Neutrophil (primary cell): ENCODE results near the gene CCDC187.
A peak's percentile ranks its signal among the peaks of the same experiment; 100 is the strongest.

Experiments
- H3K27ac ChIP-seq: fragments of 200-600 bp; sonication (generic); 2 replicates; pipeline ENCODE4 v1.5.1; 2016; ENCODE audit warnings: mild to moderate bottlenecking, moderate library complexity
- H3K27me3 ChIP-seq: fragments of 200-600 bp; sonication (generic); 2 replicates; pipeline ENCODE4 v1.6.0; 2016; ENCODE audit warnings: mild to moderate bottlenecking
- H3K36me3 ChIP-seq: fragments of 200-600 bp; sonication (generic); 2 replicates; pipeline ENCODE4 v1.5.1; 2017
- H3K4me1 ChIP-seq, 2 experiments: fragments of 200-600 bp in 1 of 2; sonication (generic) in 1 of 2; 1 replicate in 1 of 2; 2 replicates in 1 of 2; pipeline versions ENCODE4 v1.5.1 to v1.6.1; 2013 to 2016; ENCODE audit warnings: low read depth in 1 of 2, low read length in 1 of 2, mild to moderate bottlenecking in 1 of 2, moderate library complexity in 1 of 2; ENCODE audit not compliant: control insufficient read depth in 1 of 2, insufficient read depth in 1 of 2
- H3K4me3 ChIP-seq, 2 experiments: fragments of 200-600 bp in 1 of 2; sonication (generic) in 1 of 2; 1 replicate in 1 of 2; 2 replicates in 1 of 2; pipeline ENCODE4 v1.5.1; 2013 to 2016; ENCODE audit warnings: low read depth in 1 of 2, low read length in 1 of 2, mild to moderate bottlenecking in 1 of 2, moderate library complexity in 1 of 2
- H3K9me3 ChIP-seq: fragments of 200-600 bp; sonication (generic); 2 replicates; pipeline ENCODE4 v1.5.1; 2016
- TF ChIP-seq, protein P1 (sequence below): fragments of 200-600 bp; sonication (generic); IDR thresholded peaks from 2 replicates; pipeline ENCODE4 v1.5.1; 2016; ENCODE audit warnings: antibody characterized with exemption

Gene CCDC187

DNA sequence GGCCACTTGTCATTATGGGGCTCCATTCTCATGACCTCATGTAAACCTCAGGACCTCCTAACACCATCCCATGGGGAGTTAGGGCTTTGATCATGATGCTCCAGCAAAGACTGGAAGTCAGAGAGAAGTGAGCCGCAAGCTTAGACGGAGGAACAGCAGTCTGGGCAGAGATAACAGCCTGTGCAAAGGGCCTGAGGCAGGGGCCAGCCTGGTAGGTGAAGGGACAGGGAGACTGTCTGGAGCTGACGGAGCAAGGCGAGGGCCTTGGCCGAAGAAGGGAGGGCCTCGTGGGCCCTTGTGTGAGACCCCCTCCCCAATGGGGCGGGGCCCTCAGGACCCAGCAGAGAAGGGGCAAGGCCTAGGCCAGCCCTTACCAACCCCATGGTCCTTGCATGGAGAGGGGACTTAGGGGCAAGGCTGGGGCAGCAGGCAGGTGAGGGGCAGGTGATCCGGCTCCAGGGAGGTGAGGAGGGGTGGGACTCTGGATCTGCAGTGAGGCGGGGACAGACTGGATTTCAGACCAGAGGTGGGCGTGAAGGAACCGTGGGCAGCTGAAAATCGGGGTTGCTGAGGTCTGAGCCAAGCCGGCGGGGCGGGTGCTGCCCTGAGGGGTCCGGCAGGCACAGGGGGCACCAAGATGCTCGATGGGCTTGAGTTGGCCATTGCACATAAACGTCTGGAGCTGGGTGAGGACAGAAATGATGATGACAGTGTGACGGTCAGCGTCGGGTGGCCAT, 40.8 kb upstream of the CCDC187 start:
- no peaks in the 10 kb centered on the region for H3K9me3 ChIP-seq
- H3K27ac ChIP-seq, result no peak overlapping the region
- TF ChIP-seq, protein P1, sequence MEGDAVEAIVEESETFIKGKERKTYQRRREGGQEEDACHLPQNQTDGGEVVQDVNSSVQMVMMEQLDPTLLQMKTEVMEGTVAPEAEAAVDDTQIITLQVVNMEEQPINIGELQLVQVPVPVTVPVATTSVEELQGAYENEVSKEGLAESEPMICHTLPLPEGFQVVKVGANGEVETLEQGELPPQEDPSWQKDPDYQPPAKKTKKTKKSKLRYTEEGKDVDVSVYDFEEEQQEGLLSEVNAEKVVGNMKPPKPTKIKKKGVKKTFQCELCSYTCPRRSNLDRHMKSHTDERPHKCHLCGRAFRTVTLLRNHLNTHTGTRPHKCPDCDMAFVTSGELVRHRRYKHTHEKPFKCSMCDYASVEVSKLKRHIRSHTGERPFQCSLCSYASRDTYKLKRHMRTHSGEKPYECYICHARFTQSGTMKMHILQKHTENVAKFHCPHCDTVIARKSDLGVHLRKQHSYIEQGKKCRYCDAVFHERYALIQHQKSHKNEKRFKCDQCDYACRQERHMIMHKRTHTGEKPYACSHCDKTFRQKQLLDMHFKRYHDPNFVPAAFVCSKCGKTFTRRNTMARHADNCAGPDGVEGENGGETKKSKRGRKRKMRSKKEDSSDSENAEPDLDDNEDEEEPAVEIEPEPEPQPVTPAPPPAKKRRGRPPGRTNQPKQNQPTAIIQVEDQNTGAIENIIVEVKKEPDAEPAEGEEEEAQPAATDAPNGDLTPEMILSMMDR, result no peak
- H3K4me1 ChIP-seq, result peaks cover 3 to 11% of the 10 kb centered on the region in 2 experiments
- H3K4me3 ChIP-seq, result no peak overlapping the region
- H3K36me3 ChIP-seq, result no peaks in the 10 kb centered on the region
- no peaks in the 10 kb centered on the region for H3K27me3 ChIP-seq

DNA sequence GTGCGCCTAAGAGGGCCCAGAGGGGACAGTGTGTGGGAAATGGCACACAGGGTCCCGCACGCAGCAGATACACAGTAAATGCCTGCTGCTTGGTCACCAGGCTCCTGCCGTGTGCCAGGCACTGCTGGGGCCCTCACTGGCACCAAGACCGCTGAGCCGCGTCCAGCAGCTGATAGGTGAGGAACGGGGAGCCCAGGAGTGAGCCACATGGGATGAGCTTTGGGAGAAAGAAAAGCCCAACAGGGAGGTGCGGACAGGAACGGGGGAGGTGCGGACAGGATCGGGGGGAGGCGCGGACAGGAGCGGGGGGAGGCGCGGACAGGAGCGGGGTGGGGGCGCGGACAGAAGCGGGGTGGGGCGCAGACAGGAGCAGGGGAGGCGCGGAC, 40.0 kb upstream of the CCDC187 start:
- Histone ChIP-seq H3K36me3 (no peaks in the 10 kb centered on the region), H3K4me1 (peaks cover 3 to 11% of the 10 kb centered on the region in 2 experiments), H3K27ac (no peak overlapping the region), H3K9me3 (no peaks in the 10 kb centered on the region), H3K27me3 (no peaks in the 10 kb centered on the region), H3K4me3 (no peak overlapping the region)
- TF ChIP-seq, protein P1, result no peak

DNA sequence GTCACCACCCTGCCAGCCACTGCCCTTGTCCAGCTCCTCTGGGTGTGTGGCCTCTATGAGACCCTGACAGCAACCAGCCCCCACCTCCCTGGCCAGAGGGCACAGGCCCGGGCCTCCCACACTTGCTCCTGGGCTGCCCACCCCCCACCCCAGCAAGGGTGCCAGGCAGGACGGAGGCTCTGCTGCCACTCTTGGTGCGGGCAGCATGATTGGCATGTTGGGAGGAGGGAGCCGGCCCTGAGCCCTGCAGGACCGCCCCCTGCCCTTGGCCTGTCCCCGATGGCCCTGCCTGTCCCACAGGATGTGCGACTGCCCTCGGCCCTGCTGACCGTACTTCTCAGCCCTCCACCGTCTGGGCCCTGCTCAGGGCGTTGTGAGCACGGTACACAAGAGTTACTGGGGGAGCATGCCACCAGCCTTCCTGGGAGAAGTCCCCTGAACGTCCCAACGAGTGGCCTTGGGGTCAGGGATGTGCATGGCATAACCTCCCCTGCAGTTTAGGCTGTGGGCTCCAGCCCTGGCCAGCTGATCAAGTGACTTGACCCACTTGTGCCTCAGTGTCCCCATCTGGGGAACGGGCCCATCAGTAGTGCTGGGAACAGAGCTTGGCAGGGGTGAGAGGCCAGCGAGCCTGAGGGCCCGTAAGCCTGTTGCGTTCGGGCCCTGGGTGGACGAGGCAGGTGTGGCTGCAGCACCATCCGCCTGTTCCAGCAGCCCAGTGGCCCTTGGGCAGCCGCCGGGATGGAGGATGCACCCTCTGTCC, 39.4 kb upstream of the CCDC187 start:
- Histone ChIP-seq H3K9me3 (no peaks in the 10 kb centered on the region), H3K4me1 (peaks cover 3 to 11% of the 10 kb centered on the region in 2 experiments), H3K27ac (no peak overlapping the region), H3K36me3 (no peaks in the 10 kb centered on the region), H3K4me3 (peak overlapping the region in 1 of 2 experiments; percentile 64), H3K27me3 (no peaks in the 10 kb centered on the region)
- TF ChIP-seq, protein P1, result no peak

DNA sequence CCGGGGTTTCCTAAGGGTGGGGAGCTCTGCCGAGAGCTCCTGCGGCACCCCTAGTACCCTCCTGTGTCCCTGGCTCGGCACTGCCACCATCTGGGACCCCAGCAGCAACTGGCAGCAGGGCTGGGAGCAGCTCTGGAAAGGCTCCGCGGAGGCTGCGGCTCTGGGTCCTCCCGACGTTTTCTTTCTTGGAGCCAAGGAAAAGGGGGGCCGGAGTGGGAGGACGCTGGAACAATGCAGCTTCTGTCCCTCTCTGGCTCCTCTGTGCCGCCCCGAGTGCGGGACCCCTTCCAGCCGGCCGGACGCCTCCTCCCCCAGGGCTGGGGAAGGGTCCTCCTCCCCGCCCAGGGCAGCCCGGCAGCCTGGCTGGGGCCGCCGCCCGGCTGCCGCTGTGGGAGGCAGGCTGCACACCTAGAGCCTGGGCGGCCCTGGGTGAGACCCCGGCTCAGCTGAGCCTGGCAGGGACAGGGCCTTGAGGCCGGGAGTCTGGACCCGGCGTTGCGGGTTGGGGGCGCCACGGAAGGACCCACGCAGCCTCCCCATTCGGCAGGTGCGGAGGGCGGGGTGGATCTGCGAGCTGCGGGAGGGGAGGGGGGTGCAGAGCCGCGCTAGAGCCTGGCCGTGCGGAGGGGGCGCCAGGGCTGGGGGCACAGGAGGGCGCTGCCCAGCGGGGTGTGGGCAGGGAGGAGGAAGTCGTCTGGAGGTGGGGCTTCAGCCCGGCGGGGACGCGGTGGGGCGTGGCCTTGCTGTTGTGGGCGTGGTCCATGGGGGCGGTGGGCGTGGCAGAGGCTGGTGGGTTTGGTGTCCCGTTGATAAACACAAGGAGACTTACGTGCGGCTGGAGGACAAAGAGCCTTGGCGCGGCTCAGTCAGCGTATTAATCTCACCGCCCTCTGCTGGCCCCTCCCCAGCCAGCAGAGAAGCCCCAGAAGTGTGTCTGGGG, 38.6 kb upstream of the CCDC187 start:
- Histone ChIP-seq H3K9me3 (no peaks in the 10 kb centered on the region), H3K27ac (no peak overlapping the region), H3K36me3 (no peaks in the 10 kb centered on the region), H3K4me1 (peaks cover 3 to 11% of the 10 kb centered on the region in 2 experiments), H3K27me3 (no peaks in the 10 kb centered on the region), H3K4me3 (peak overlapping the region; percentile 42 to 64)
- TF ChIP-seq, protein P1, result no peak

DNA sequence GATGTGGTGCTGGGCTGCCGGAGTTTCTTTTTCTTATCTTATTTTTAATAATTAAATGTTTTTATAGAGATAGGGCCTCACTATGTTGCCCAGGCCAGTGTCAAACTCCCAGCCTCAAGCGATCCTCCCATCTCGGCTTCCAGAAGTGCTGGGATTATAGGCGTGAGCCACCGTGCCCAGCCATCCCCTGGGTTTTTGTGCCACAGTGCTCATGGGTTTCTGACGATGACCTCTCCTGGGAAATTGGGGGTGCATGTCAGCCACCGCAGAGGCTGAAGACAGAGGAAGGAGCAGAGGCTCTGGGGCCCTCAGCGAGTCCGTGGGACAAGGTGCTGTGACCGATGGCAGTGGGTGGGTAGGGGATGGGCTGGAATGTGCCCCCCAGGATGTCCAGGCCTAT, 37.9 kb upstream of the CCDC187 start:
- Histone ChIP-seq H3K27ac (no peak overlapping the region), H3K4me3 (no peak overlapping the region), H3K36me3 (no peaks in the 10 kb centered on the region), H3K9me3 (no peaks in the 10 kb centered on the region), H3K27me3 (no peaks in the 10 kb centered on the region), H3K4me1 (peaks cover 3 to 11% of the 10 kb centered on the region in 2 experiments)
- TF ChIP-seq, protein P1, result no peak
